Middle frontal gyrus (tissue), 1 donor: ENCODE results near the gene TSHB.

Experiments
- DNase-seq: peaks from one replicate; pipeline ENCODE4 v3.0.0-alpha.2; 2015; ENCODE audit warnings: low spot score; ENCODE audit errors: extremely low spot score

TSHB gene

DNA sequence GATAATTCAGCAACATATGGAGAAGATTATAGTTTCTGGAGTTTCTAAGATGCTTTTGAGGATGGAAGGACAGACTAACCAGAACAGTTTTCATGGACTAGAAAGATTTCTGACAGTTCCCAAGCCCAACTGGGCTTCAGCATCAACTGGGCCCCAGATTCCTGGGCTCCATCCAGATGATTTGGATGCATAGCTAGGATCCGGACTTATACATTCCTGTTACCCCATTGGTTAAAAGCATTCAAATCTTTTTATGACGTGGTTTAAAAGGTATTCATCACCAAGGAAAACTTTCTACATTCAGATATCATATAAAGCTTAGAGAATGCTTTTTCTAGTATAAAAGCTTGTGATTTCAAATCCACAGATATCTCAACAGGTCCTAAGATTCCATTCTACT lies 29.7 kb downstream of the TSHB start:
- DNase-seq = no peak

- DNase-seq = no peak
Observed at GRCh38 chr1:115060501-115060900, 30.9 kb downstream of the TSHB start.

- no peak for DNase-seq
Observed at GRCh38 chr1:115062542-115063004, 32.9 kb downstream of the TSHB start.

- DNase-seq = no peak
Observed at GRCh38 chr1:115063228-115063901, 33.7 kb downstream of the TSHB start.

GRCh38 chr1:115064461-115064860 lies 34.8 kb downstream of the TSHB start:
- DNase-seq = no peak

- no peak for DNase-seq
Observed at GRCh38 chr1:115065021-115065420, 35.4 kb downstream of the TSHB start.

GRCh38 chr1:115067161-115067859 lies 37.7 kb downstream of the TSHB start:
- DNase-seq = peak; percentile 47

DNA sequence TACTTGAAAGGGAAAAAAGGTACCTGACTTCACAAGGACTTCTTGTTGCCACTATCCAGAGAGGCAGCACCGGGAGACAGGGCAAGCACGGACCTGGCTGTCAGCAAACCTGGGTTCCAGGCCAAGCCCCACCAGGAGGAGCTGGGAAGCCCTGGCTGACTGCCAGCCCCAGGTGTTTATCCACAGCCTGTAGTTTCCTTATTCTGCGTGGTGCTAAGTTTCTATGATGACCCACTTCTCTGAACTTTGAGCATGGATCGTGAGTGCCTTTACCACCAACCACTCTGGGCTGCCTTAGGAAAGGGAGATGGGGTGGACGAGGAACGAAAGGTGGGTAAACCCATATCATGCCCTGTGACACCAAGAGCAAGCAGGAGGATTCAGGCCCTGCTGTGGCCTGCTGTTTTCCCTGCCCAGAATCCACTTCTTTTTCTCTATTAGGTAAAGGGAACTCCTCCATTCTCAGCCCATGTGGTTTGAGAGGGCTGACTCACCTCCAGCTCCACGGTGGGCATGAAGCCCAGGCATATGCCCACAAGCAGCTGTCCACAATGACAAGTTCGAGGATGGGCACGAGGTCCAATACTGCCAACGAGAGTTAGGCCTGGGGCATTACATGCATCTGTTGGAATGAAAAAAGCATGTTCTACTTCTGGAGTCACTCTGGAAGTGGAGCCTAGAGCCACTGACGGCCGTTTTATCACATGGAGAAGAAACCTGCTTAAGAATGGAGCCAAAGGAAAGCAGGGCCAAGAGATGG lies 39.4 kb downstream of the TSHB start:
- DNase-seq = no peak

- DNase-seq = no peak
Observed at GRCh38 chr1:115069659-115070308, 40.2 kb downstream of the TSHB start.

GRCh38 chr1:115071012-115071664 lies 41.5 kb downstream of the TSHB start:
- no peak for DNase-seq

DNA sequence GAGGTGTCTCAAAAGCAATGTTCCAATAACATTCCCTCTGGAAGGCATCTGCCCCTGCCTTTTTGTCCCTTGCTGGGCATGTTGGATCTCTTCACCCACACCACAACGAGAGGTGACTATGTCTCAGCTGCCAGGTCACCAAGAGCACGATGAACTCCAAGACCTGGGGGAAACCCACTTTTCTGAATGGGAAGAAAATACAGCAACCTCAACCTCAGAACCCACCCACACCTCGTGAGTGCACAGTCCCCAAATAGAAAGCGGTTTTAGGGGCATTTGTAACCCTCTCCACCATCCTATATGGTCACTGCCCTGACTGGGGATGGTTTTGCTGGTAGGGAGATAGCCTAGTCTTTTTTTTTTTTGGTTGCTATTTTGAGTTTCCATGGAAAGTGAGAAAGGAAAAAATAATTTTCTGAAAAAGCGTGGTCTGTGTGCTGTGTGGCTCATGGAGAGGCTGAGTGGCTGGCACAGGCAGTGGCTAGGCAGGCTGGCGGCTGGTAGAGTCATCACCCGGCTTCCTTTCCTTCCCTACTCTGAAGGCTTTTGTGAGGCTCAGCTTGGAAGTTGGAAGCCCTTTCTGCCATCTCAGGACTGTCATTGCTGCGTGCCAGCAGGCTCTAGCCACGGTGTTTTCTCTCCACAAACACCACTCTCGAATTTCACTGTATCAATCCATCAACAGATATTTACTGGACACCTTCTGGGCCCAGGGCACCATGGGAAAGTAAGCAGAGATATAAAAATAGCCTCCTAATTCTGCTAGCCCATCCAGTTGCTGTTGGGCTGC lies 43.9 kb downstream of the TSHB start:
- no peak for DNase-seq

GRCh38 chr1:115074839-115075534 lies 45.4 kb downstream of the TSHB start:
- no peak for DNase-seq

DNA sequence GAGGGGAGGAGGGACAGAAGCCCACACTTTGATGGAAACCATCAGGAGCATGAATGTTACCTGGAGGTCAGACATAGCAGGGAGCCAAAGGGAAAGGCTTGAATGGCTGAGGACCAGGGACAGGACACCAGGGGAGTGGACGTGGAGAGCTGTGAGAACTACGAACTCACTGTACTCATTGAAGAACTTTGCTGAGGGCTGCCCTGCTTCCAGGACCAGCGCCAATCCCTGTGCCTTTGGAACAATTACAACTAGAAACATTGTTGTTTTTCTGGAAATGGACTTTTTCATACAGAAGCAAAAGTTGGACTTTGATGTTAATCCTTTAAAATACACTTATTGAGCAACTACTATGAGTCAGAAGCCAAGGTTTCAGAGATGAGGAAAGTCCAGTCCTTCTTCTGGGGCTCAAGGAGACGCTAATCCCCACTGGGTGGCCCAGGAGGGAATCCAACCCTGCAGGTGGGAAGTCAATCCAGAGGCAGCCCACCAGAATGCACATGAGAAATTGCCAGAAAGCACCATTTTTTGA lies 46.8 kb downstream of the TSHB start:
- DNase-seq = no peak

GRCh38 chr1:115077286-115077983 lies 47.8 kb downstream of the TSHB start:
- DNase-seq = no peak

- no peak for DNase-seq
Observed at GRCh38 chr1:115077984-115078330, 48.3 kb downstream of the TSHB start.

DNA sequence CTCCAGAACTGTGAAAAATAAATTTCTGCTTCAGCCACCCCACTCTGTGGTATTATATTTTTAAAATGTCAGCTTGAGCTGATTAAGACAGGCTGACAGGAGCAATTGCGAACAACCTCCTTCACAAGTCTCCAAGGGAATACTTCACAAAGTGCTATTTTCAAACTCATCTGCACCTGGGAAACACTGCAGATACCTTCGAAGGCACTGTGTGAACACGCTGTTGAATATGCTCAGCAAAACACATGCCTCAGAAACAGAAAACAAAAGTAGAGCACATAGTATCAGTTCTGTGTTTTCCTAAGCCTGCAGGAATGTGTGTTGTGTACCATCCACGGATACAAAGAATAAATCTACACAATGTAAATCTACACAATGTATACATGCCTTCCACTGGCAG lies 49.1 kb downstream of the TSHB start:
- no peak for DNase-seq

DNA sequence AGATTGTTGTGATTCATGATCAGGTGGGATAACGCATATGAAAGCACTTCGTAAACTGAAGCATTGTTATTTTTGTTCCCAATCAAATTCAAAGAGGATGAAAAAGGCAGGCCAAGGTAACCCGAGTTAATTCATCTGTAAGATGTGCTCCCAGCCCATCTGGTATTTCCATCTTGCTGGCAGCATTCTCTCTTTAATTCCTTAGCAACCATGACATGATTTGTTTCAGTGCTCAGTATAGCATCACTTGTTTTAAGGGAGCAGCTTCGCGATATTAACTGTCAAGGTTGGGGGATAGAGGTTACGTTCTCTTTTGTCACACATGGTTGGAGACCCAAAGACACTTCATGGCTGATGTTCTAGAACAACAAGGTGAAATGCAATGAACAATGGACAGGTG lies 53.3 kb downstream of the TSHB start:
- DNase-seq = no peak
